Measurements from ENCODE around the gene IQCF6. TPM values are rescaled to one million over a fixed set of nuclear protein-coding genes. Genes with fewer than 3 reads are reported as not detected.

Gene IQCF6
- total RNA-seq, 3 donors from 2014 or later, result not detected

DNA sequence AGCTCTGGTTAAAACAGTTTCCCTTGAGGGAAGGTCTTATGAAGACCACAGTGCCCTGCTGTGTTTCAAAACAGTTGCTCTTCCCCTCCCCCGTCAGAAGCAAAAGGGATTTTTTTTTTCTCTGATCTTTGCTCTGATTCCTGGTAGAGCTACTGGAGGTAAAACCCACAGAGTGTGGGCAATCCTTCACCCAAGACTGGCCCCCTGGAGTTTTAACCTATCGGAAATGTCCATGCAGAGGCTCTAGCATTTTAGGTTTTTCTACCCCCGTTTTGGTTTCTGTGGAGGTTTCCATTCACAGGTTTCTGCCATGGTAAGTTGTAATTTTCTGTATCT, 44.5 kb downstream of the IQCF6 start:
- no peaks in the 10 kb centered on the region for H3K36me3 ChIP-seq (ENCODE audit: low read depth)
- no peak overlapping the region for H3K4me3 ChIP-seq
- H3K9me3 ChIP-seq, result no peaks in the 10 kb centered on the region
- DNase-seq (no peak), ATAC-seq (no peak)
- intact Hi-C loops (cut with DNase I, micrococcal nuclease), result no loop called here
- TF ChIP-seq, protein P1, sequence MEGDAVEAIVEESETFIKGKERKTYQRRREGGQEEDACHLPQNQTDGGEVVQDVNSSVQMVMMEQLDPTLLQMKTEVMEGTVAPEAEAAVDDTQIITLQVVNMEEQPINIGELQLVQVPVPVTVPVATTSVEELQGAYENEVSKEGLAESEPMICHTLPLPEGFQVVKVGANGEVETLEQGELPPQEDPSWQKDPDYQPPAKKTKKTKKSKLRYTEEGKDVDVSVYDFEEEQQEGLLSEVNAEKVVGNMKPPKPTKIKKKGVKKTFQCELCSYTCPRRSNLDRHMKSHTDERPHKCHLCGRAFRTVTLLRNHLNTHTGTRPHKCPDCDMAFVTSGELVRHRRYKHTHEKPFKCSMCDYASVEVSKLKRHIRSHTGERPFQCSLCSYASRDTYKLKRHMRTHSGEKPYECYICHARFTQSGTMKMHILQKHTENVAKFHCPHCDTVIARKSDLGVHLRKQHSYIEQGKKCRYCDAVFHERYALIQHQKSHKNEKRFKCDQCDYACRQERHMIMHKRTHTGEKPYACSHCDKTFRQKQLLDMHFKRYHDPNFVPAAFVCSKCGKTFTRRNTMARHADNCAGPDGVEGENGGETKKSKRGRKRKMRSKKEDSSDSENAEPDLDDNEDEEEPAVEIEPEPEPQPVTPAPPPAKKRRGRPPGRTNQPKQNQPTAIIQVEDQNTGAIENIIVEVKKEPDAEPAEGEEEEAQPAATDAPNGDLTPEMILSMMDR (IDR thresholded peaks at IDR 0.05), result no peak
- no peaks in the 10 kb centered on the region for H3K4me1 ChIP-seq (ENCODE audit: low read depth)

DNA sequence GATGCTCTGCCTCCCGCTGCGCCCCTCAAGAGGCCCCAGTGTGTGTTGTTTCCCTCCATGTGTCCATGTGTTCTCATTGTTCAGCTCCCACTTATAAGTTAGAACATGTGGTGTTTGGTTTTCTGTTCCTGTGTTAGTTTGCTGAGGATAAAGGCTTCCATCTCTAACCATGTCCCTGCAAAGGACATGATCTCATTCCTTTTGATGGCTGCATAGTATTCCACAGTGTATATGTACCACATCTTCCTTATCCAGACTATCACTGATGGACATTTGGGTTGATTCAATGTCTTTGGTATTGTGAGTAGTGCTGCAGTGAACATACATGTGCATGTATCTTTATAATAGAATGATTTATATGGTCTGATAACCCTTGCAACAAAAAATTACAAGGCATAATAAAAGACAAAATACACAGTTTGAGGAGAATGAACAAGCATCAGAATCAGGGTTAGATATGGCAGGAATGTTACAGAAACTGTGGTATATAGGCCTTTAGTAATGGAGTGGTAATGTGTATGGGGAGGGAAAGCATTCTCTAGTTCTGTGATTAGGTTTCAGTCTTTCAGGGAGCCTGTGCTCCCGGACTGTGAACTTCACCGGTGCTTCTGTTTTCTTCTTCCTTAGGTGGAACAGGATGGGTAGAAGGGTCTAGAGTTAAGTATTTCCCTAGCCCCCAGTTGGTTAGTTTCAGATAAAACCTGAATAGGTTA, 45.0 kb downstream of the IQCF6 start:
- intact Hi-C loops (cut with DNase I, micrococcal nuclease), result no loop called here
- no peak overlapping the region for H3K4me3 ChIP-seq
- DNase-seq, result no peak

DNA sequence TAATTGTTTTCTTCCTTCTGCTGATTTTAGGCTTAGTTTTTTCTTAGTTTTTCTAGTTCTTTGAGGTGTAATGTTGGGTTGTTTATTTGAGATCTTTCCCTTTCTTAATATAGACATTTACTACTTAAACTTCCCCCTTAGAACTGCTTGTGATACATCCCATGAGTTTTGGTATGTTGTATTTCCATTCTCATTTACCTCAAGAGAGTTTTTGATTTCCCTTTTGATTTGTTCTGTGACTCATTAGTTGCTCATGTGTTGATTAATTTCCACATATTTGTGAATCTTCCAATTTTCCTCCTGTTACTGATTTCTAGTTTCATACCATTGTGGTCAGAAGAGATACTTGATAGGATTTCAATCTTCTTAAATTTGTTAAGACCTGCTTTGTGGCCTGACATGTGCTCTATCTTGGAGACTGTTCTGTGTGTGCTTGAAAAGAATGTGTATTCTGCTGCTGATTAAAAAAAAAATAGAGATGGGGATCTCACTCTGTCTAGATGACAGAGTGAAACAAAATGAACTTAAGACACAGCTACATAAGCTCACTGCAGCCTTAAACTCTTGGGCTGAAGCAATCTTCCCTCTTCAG, 49.9 kb downstream of the IQCF6 start:
- no peaks in the 10 kb centered on the region for H3K4me1 ChIP-seq (ENCODE audit: low read depth)
- intact Hi-C loops (cut with DNase I, micrococcal nuclease), result loop anchor here in 1 of 2 donors (10.0 kb wide), 1 partner anchor 66 kb away; no protein-coding TSS in a partner anchor
- H3K36me3 ChIP-seq (ENCODE audit: low read depth), result no peaks in the 10 kb centered on the region
- TF ChIP-seq, protein P1 (IDR thresholded peaks at IDR 0.05), result no peak
- DNase-seq (no peak), ATAC-seq (no peak)
- H3K4me3 ChIP-seq, result no peak overlapping the region
- H3K9me3 ChIP-seq, result no peaks in the 10 kb centered on the region

More for the DNA sequence above, 45.0 kb downstream of the IQCF6 start:
- Histone ChIP-seq H3K4me1 (ENCODE audit: low read depth) (no peaks in the 10 kb centered on the region), H3K36me3 (ENCODE audit: low read depth) (no peaks in the 10 kb centered on the region), H3K9me3 (no peaks in the 10 kb centered on the region)
- TF ChIP-seq, protein P1 (IDR thresholded peaks at IDR 0.05), result no peak
- no peak for ATAC-seq

Other genes with a start within 250 kb of the IQCF6 start
- 10 to 100 TPM; 16.1 to 32.8 (median 16.3) TPM for gene RAD54L2, start 240.5 kb downstream of the IQCF6 start, total RNA-seq
- gene TEX264, start 108.0 kb downstream of the IQCF6 start, total RNA-seq, result 10 to 100 TPM; 53.2 to 73.6 (median 59.1) TPM
- gene GRM2, start 72.2 kb downstream of the IQCF6 start, total RNA-seq, result under 1 TPM; 0.14 to 0.61 (median 0.22) TPM
- not detected for gene IQCF2, start 82.4 kb upstream of the IQCF6 start, total RNA-seq
- gene IQCF5, start 96.4 kb upstream of the IQCF6 start, total RNA-seq, result not detected
- gene IQCF1, start 124.1 kb upstream of the IQCF6 start, total RNA-seq, result not detected
- 10 to 100 TPM; 11.9 to 15.7 (median 15.3) TPM for gene RRP9, start 162.7 kb upstream of the IQCF6 start, total RNA-seq
- 10 to 100 TPM; 27.0 to 34.0 (median 29.2) TPM for gene PARP3, start 163.1 kb upstream of the IQCF6 start, total RNA-seq
- under 1 TPM in 1 of 3 donors, not detected in 2; 0.22 TPM for gene GPR62, start 176.1 kb upstream of the IQCF6 start, total RNA-seq
- 10 to 100 TPM; 17.8 to 41.9 (median 25.9) TPM for gene PCBP4, start 188.2 kb upstream of the IQCF6 start, total RNA-seq
- gene ABHD14B, start 194.8 kb upstream of the IQCF6 start, total RNA-seq, result 10 to 100 TPM; 63.4 to 84.0 (median 81.0) TPM
- 10 to 100 TPM in 1 of 3 donors, 1 to 10 TPM in 2; 6.3 to 14.8 (median 9.1) TPM for gene ABHD14A, start 195.8 kb upstream of the IQCF6 start, total RNA-seq
- 100 to 1,000 TPM in 2 of 3 donors, 10 to 100 TPM in 1; 79.9 to 180 (median 133) TPM for gene ACY1, start 204.3 kb upstream of the IQCF6 start, total RNA-seq
- 100 to 1,000 TPM; 782 to 973 (median 946) TPM for gene RPL29, start 216.7 kb upstream of the IQCF6 start, total RNA-seq